Measurements from ENCODE around the gene VPREB1.

- TF ChIP-seq SP1 (IDR thresholded peaks at IDR 0.05) = no peak
- no peak for TF ChIP-seq L3MBTL2 (conservative IDR thresholded peaks at IDR 0.05)
- TF ChIP-seq, protein P1, sequence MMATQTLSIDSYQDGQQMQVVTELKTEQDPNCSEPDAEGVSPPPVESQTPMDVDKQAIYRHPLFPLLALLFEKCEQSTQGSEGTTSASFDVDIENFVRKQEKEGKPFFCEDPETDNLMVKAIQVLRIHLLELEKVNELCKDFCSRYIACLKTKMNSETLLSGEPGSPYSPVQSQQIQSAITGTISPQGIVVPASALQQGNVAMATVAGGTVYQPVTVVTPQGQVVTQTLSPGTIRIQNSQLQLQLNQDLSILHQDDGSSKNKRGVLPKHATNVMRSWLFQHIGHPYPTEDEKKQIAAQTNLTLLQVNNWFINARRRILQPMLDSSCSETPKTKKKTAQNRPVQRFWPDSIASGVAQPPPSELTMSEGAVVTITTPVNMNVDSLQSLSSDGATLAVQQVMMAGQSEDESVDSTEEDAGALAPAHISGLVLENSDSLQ (IDR thresholded peaks at IDR 0.05) = no peak
Measured at GRCh38 chr22:22210375-22210774, 34.2 kb upstream of the VPREB1 start.

Data from HEK293T (cell line).